NCI-H2081 (cell line): ENCODE data around the gene TMEM154.

Source experiments
- DNase-seq, 2 experiments: peaks; one replicate each; lab custom pipeline; 2025; lab: John Stamatoyannopoulos, UW

Gene TMEM154

DNA sequence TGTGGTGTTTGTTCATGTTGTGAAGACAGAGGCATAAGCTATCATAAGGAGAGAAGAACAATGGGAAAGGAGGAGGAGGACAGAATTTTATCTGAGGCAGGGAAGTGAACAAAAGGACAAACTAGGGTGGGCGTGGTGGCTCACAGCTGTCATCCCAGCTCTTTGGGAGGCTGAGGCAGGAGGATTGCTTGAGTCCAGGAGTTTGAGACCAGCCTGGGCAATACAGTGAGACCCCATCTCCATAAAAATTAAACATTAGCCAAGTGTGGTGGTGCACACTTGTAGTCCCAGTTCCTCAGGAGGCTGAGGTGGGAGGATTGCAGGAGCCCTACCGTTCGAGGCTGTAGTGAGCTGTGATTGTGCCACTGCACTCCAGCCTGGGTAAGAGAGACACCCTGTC, 49.9 kb downstream of the TMEM154 start:
- DNase-seq, result no peak

- DNase-seq, result no peak
Measured at GRCh38 chr4:152628128-152628527, 51.7 kb downstream of the TMEM154 start.

- no peak for DNase-seq
Measured at GRCh38 chr4:152626790-152627189, 53.0 kb downstream of the TMEM154 start.

- no peak for DNase-seq
Measured at GRCh38 chr4:152620915-152621314, 58.9 kb downstream of the TMEM154 start.

- no peak for DNase-seq
Measured at GRCh38 chr4:152620218-152620617, 59.6 kb downstream of the TMEM154 start.

GRCh38 chr4:152619556-152619955, 60.2 kb downstream of the TMEM154 start:
- DNase-seq, result no peak

DNA sequence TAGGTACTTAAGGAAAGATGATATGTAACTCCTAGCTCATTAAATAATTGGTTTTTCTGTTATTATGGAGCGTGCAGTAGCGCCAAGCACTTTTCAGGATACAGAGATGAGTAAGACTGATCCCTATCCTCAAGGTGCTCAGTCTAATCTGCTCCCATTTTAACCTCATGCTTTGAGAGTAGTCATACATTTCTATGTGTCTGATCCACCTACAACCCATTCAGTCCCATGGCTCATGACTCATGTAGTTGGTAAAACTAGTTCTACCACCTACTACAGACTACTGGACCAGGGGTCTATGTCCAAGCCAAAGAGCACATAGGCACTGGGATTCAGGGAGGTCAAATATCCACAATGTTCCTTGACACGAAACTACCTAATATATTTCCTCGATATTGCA, 60.8 kb downstream of the TMEM154 start:
- no peak for DNase-seq

GRCh38 chr4:152616804-152617203, 63.0 kb downstream of the TMEM154 start:
- no peak for DNase-seq

- no peak for DNase-seq
Measured at GRCh38 chr4:152613841-152614721, 65.7 kb downstream of the TMEM154 start.

GRCh38 chr4:152613351-152613750, 66.4 kb downstream of the TMEM154 start:
- no peak for DNase-seq

- no peak for DNase-seq
Measured at GRCh38 chr4:152610131-152610530, 69.7 kb downstream of the TMEM154 start.

DNA sequence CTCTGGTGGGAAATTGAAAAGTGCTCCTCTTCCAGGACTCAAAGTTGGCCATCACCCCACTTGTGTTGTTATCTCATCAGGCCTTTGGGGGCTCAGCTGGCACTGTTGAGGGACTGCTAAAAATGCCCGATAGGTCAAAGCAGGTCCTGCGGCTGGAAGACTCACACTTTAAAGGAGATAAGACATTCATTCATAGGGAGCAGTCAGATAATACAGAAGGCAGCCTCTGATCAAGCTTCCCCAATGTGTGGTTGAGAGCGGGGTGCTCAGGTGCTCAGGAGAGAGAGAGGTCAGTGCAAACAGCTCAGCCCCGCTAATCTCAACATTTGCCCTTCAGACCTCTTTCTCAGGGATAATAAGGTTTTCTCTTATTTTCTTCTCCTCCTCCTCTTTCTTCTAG, 70.3 kb downstream of the TMEM154 start:
- no peak for DNase-seq

DNA sequence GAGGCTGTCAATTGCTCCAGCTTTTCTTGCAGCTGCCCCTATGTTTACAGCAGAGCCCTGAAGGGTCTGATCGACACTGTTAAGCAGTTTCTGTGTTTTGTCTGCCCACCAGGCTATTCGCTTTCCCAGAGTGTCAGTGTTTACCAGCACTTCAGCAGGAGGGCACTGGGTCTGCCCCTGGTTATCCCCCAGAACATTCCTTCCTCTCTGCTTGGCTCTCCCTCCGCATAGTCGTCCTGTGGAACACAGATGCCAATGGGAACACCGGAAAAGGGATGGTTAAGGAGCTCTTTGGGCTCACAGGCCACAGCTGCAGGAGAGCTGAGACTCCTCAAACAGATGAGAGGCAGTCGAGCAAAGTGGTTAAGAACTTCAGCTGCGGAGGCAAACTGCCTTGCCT, 72.6 kb downstream of the TMEM154 start:
- no peak for DNase-seq

- no peak for DNase-seq
Measured at GRCh38 chr4:152606753-152607152, 73.0 kb downstream of the TMEM154 start.

GRCh38 chr4:152605641-152606335, 74.0 kb downstream of the TMEM154 start:
- peak; percentile 12 to 51 for DNase-seq

DNA sequence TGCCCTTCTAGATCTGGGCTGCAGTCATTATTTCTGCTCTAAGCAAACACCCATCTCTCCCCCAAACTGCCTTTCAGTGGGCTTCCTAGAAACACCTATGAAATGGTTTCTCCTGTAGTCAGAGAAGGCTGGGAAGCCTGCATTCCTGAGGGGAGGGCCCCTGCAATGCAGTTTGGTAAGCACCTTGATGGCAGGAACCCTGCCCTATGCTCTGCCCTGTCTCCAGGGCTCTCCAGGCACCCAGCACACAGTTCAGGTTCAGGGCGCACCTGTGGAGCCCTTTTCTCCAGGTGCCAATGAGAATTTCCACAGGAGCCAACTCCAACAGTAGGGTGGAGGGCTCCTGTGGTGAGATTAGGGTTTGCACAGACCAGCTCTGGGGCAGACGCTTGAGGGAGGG, 74.8 kb downstream of the TMEM154 start:
- no peak for DNase-seq

GRCh38 chr4:152601156-152601555, 78.6 kb downstream of the TMEM154 start:
- peak in 1 of 2 experiments; percentile 41 for DNase-seq

DNA sequence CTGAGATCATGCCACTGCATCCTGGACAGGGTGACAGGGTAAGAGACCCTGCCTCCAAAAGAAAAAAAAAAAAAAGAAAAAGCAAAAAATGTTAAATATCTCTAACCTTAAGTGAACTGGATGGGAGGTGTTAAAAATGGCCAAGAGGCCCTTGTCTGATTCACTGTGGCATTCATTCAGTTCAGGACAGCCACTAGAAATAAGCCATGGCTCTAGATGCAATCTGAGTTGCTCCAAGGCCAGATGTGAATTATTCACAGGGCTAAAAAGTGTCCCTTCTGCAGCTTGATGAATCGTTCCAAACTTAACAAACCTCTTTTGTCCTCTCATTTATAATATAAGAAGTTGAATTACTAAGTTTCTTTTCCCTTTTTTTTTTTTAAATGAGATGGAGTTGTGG, 80.2 kb downstream of the TMEM154 start:
- DNase-seq, result no peak

DNA sequence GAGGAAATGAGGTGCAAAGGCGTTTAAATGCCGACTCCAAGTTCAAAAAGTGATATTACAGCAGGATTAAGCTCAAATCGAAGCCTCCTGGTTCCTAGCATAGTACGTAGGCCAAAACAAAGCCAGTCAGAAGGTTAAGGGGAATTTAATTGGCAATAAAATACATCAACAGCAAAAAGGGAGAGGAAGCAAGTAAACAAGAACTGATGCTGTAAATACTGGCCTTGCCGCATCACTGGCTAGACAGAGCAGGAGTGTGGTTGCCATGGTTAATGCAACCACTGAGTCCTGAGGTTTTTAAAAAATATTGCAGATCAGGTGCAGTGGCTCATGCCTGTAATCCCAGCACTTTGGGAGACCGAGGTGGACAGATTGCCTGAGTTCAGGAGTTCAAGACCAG, 80.7 kb downstream of the TMEM154 start:
- DNase-seq, result no peak

DNA sequence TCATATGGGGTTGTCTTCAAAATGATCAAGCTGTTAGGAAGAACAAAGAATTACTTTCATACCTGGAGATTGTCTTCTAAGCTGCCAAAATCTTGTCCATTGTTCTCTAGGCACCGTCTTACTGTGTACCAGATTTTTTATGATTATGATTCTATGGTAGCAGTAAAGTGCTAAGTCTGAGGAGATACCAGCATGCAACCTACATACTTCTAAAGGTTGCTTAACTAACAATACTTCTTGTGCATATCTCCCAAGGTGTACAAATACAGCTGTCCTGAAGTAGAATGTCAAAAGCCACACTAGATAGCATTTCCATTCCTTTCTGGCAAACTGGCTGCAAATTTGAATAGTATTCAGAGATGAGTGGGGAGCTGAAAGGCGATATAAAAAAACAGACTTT, 81.3 kb downstream of the TMEM154 start:
- no peak for DNase-seq

GRCh38 chr4:152594978-152595925, 84.5 kb downstream of the TMEM154 start:
- peak in 1 of 2 experiments; percentile 51 for DNase-seq

- no peak for DNase-seq
Measured at GRCh38 chr4:152594057-152594456, 85.7 kb downstream of the TMEM154 start.
